CD4-positive, alpha-beta memory T cell (primary cell): ENCODE results near the gene CEND1. TPM values are rescaled to one million over a fixed set of nuclear protein-coding genes. Genes with fewer than 3 reads are reported as not detected.

Experiments
- CTCF ChIA-PET: fragments of 350-600 bp; sonication (Branson Sonifier 250); formaldehyde crosslinking; loops from one replicate; lab custom pipeline; 2021; ENCODE audit warnings: inconsistent platforms; ENCODE audit not compliant: partially characterized antibody; lab: Charles Lee
- POLR2A ChIA-PET: fragments of 350-600 bp; sonication (Branson Sonifier 250); formaldehyde crosslinking; loops from one replicate; lab custom pipeline; 2021; ENCODE audit not compliant: partially characterized antibody; lab: Charles Lee
- DNase-seq, 5 donors: peaks; one replicate each; pipeline versions ENCODE4 v3.0.0 to v3.0.0-alpha.2; 2020 to 2022; ENCODE audit warnings: mixed read lengths in 1 of 5
- H3K27ac ChIP-seq: one replicate; pipeline ENCODE4 v1.7.0; 2013; ENCODE audit warnings: low read depth, low read length
- H3K27me3 ChIP-seq: 2 replicates; pipeline ENCODE4 v1.7.0; 2013; ENCODE audit warnings: mild to moderate bottlenecking, low read length, moderate library complexity; ENCODE audit not compliant: insufficient read depth
- H3K36me3 ChIP-seq: 2 replicates; pipeline ENCODE4 v1.7.0; 2013; ENCODE audit warnings: mild to moderate bottlenecking, low read length, moderate library complexity; ENCODE audit not compliant: insufficient read depth
- H3K4me1 ChIP-seq: 2 replicates; pipeline ENCODE4 v1.7.0; 2013; ENCODE audit warnings: mild to moderate bottlenecking, low read length, moderate library complexity; ENCODE audit not compliant: insufficient read depth
- H3K4me3 ChIP-seq, 2 donors: one replicate each; pipeline ENCODE4 v1.7.0; 2013; ENCODE audit warnings: low read length in 2 of 2, mild to moderate bottlenecking in 1 of 2
- H3K9me3 ChIP-seq, 2 donors: one replicate each; pipeline ENCODE4 v1.7.0; 2013; ENCODE audit warnings: low read length in 2 of 2, control low read depth in 1 of 2; ENCODE audit not compliant: control insufficient read depth in 1 of 2
- H3K27ac Mint-ChIP-seq, 7 donors: one replicate each; pipeline ENCODE4 v1.8.0; 2020 to 2021; ENCODE audit warnings: mixed read lengths in 7 of 7, mild to moderate bottlenecking in 6 of 7, inconsistent platforms in 3 of 7, moderate library complexity in 3 of 7
- H3K27me3 Mint-ChIP-seq, 2 donors: one replicate each; pipeline ENCODE4 v1.8.0; 2020 to 2021; ENCODE audit warnings: mixed read lengths in 2 of 2
- H3K36me3 Mint-ChIP-seq, 2 donors: one replicate each; pipeline ENCODE4 v1.8.0; 2020 to 2021; ENCODE audit warnings: mixed read lengths in 2 of 2, inconsistent platforms in 1 of 2, mild to moderate bottlenecking in 1 of 2
- H3K4me1 Mint-ChIP-seq, 4 donors: one replicate each; pipeline ENCODE4 v1.8.0; 2020 to 2021; ENCODE audit warnings: mixed read lengths in 4 of 4, mild to moderate bottlenecking in 1 of 4
- H3K4me3 Mint-ChIP-seq, 8 donors: one replicate each; pipeline ENCODE4 v1.8.0; 2020 to 2021; ENCODE audit warnings: mixed read lengths in 8 of 8, mild to moderate bottlenecking in 7 of 8, moderate library complexity in 6 of 8, inconsistent platforms in 3 of 8
- H3K9me3 Mint-ChIP-seq, 8 donors: one replicate each; pipeline ENCODE4 v1.8.0; 2020 to 2021; ENCODE audit warnings: mixed read lengths in 8 of 8, mild to moderate bottlenecking in 5 of 8, inconsistent platforms in 3 of 8, moderate library complexity in 1 of 8
- intact Hi-C: fragments of 100-400 bp; cut with micrococcal nuclease; formaldehyde crosslinking; loops from one replicate; pipeline ENCODE4 v1.15.1; 2023
- polyA plus RNA-seq, 2 donors: library from polyadenylated mRNA; unstranded; fragments of 300-500 nt; fragmentation: Illumina TruSeq; gene quantifications; one replicate each; pipeline ENCODE4 v1.2.3, GENCODE V29; 2021
- total RNA-seq, 2 experiments: library from RNA; stranded (reverse); gene quantifications; one replicate each; pipeline ENCODE4 v1.2.3, GENCODE V29; 2021

Gene CEND1
- total and polyA plus RNA-seq, 4 experiments from 2014 or later: 0.19 TPM; not detected in 3

DNA sequence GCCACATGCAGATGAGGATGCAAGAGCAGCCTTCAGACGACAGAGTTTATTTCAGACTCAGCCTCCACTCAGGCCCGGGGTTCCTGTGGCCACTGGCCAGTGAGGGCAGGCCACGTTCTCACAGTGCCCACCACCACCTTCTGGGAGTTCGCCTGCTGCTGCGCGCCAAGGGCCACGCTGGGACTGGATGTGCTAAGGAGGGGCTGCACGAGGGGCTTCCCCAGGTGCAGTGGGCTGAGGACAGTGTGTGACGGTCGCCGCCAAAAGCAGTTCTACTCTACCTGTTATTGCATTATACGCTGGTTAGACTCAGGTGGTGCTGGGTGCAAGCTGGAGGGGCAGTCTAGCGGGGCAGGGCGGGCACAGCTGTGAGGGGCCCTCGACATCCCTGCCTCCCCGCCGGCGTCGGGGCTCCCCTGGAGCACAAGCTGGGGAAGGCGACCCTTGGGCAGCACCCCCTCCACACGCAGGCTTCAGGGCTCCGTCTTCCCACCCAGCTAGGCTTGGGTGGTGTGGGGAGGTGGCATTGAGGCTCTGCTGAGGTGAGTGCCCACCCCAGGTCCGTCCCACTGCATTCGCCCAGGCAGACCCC, 2.7 kb downstream of the CEND1 start:
- H3K36me3 Mint-ChIP-seq: peaks cover 0 to 6% of the 10 kb centered on the region in 2 donors
- CTCF ChIA-PET: no interaction called here

DNA sequence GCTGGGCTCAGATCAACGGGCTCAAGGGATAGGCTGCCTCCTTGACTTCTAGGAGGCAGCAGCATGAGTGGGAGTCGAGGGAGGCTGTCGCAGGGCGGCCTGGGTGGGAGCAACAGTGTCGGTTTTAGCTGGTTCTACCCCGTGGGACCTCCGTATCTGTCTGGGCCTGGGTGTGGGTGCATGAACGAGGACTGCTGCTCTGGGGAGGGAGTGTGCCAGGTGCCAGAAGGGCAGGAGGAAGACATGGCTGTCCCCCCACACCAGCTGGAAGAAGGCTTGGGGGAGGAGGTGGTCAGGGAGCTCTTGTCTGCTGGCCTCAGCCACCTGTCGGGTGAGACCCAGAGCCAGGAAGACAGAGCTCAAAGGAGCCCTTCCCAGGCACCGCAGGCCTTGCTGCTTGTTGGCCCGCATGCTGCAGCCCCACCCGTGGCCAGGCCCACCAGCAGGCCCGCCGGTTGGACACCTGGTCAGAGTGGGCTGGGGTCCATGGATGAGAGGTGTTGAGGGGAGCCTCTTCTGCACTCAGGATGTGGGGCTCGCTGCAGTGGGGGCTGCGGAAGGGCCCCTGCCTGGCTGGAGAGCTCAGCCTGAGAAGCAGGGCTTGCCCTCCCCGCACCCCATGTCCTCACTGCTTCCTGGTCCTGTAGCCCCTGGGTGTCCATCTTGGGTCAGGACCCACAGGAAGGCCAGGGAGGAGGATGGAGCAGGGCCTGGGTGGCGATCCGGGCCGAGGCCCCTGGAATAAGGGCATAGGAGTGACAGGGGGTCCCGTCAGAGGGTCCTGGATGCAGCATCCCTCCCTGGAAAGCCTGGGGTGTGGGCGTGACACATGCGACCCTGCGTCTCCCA, 3.4 kb downstream of the CEND1 start:
- H3K4me3 ChIP-seq: no peak overlapping the region
- Mint-ChIP-seq H3K36me3 (peaks cover 0 to 6% of the 10 kb centered on the region in 2 donors), H3K4me1 (peaks cover 0 to 6% (median 2%) of the 10 kb centered on the region in 4 donors), H3K9me3 (no peaks in the 10 kb centered on the region), H3K27me3 (no peaks in the 10 kb centered on the region), H3K27ac (no peak overlapping the region), H3K4me3 (peak overlapping the region in 1 of 8 donors; percentile 30)
- H3K27ac ChIP-seq: no peak overlapping the region
- CTCF ChIA-PET: interaction anchor here (2.0 kb wide), 1 partner anchor 10 kb away, joined by 8 read pairs; no protein-coding TSS in a partner anchor
- H3K27me3 ChIP-seq: peaks cover 4% of the 10 kb centered on the region
- intact Hi-C loops: no loop called here
- no peak for DNase-seq
- POLR2A ChIA-PET: interaction anchor here (2.7 kb wide), 1 partner anchor 10 kb away, joined by 13 read pairs; no protein-coding TSS in a partner anchor
- no peaks in the 10 kb centered on the region for H3K36me3 ChIP-seq
- H3K9me3 ChIP-seq: no peaks in the 10 kb centered on the region
- peaks cover 5% of the 10 kb centered on the region for H3K4me1 ChIP-seq

More for the DNA sequence above, 2.7 kb downstream of the CEND1 start:
- Histone ChIP-seq H3K27ac (no peak overlapping the region), H3K27me3 (peaks cover 4% of the 10 kb centered on the region), H3K4me1 (peaks cover 5% of the 10 kb centered on the region), H3K36me3 (no peaks in the 10 kb centered on the region), H3K4me3 (no peak overlapping the region), H3K9me3 (no peaks in the 10 kb centered on the region)
- peaks cover 0 to 6% (median 2%) of the 10 kb centered on the region in 4 donors for H3K4me1 Mint-ChIP-seq
- no peaks in the 10 kb centered on the region for H3K27me3 Mint-ChIP-seq
- intact Hi-C loops: no loop called here
- no peak overlapping the region for H3K4me3 Mint-ChIP-seq
- no peak for DNase-seq
- POLR2A ChIA-PET: interaction anchor here (2.7 kb wide), 1 partner anchor 9 kb away, joined by 13 read pairs; no protein-coding TSS in a partner anchor
- H3K9me3 Mint-ChIP-seq: no peaks in the 10 kb centered on the region
- H3K27ac Mint-ChIP-seq: no peak overlapping the region

DNA sequence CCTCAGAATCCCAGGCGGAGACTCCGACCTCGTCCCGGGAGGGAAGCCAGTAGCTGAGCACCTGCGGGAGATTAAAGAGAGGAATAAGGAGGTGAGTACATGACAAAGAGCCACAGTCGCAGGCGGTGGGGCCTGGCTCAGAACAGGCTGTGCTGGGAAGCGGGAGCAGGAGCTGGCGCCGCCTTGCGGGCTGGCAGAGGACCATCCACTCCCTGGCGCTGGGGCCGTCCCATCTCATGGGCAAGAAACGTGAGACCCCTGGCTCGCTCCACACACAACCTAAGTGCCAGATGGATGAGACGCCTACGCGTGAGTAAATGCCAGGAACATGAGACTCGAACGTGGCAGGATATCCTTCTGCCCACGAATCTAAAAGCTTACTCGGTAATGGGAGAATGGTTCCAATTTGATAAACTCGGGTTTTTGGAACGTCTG, 6.3 kb downstream of the CEND1 start:
- H3K36me3 Mint-ChIP-seq: peaks cover 0 to 3% of the 10 kb centered on the region in 2 donors
- no peaks in the 10 kb centered on the region for H3K9me3 ChIP-seq
- H3K27ac ChIP-seq: no peak overlapping the region
- ChIA-PET CTCF (interaction anchor here (2.4 to 3.6 kb wide), 2 partner anchors 9 to 13 kb away, joined by 6 to 9 read pairs; no protein-coding TSS in a partner anchor), POLR2A (interaction anchor here (1.1 kb wide), 1 partner anchor 37 kb away, joined by 3 read pairs; no protein-coding TSS in a partner anchor)
- H3K27me3 ChIP-seq: no peaks in the 10 kb centered on the region
- DNase-seq: peak in 2 of 5 donors; percentile 22 to 27
- intact Hi-C loops: no loop called here
- no peaks in the 10 kb centered on the region for H3K27me3 Mint-ChIP-seq
- peaks cover 2 to 6% (median 4%) of the 10 kb centered on the region in 4 donors for H3K4me1 Mint-ChIP-seq
- no peak overlapping the region for H3K4me3 Mint-ChIP-seq
- no peaks in the 10 kb centered on the region for H3K36me3 ChIP-seq
- no peak overlapping the region for H3K27ac Mint-ChIP-seq
- no peak overlapping the region for H3K4me3 ChIP-seq
- peaks cover 4% of the 10 kb centered on the region for H3K4me1 ChIP-seq
- peaks cover 0 to 2% (median 0%) of the 10 kb centered on the region in 8 donors for H3K9me3 Mint-ChIP-seq

DNA sequence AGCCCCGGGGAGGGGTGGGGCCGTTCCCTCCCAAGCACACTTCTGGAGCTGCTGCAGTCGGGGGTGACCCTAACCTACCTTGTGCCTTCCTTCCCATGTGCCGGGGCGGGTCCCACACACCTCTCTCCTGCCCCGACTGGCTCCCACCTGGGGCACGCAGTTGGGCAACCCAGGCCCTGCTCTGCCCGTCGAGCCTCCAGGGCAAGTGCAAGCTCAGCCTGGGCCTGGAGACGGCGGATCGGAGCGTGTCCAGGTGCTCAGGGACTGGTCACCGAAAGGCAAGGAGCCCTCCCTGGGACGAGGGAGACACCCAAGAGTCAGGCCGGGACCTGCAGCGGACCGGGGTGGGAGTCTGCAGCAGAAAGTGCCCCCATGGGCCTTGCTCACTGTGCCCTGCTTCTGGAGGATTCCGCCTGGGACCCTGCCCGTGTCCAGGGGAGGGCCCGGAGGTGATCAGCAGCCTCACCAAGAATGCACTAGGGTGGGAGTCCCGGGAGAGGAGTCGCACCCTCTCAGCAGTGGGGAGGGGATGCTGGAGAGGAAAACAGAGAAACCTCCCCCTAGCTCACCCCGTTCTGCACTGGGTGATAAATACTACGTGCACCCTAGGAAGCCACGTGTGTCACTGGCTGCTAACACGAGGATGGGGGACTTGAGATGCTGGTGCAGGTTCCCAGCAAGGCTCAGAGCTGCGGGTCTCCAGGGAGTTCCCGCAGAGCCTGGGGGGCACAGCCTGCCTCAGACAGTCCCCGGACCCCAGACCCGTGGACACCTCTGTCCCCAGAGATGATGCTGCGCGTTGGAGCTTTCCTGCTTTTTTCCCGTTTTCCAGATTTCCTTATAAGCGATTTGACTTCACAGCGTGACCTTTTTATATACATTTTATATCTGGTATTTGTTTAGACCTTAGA, 7.4 kb downstream of the CEND1 start:
- peaks cover 0 to 12% (median 5%) of the 10 kb centered on the region in 4 donors for H3K4me1 Mint-ChIP-seq
- Histone ChIP-seq H3K27me3 (no peaks in the 10 kb centered on the region), H3K4me1 (peaks cover 12% of the 10 kb centered on the region), H3K9me3 (no peaks in the 10 kb centered on the region), H3K4me3 (no peak overlapping the region), H3K36me3 (no peaks in the 10 kb centered on the region), H3K27ac (no peak overlapping the region)
- DNase-seq: peak in 1 of 5 donors; percentile 22
- CTCF ChIA-PET: interaction anchor here (2.4 to 3.6 kb wide), 2 partner anchors 10 to 14 kb away, joined by 6 to 9 read pairs; no protein-coding TSS in a partner anchor
- H3K9me3 Mint-ChIP-seq: peaks cover 0 to 2% (median 0%) of the 10 kb centered on the region in 8 donors
- H3K27ac Mint-ChIP-seq: no peak overlapping the region
- H3K36me3 Mint-ChIP-seq: peaks cover 0 to 3% of the 10 kb centered on the region in 2 donors
- intact Hi-C loops: no loop called here
- POLR2A ChIA-PET: no interaction called here
- H3K4me3 Mint-ChIP-seq: no peak overlapping the region
- H3K27me3 Mint-ChIP-seq: no peaks in the 10 kb centered on the region

DNA sequence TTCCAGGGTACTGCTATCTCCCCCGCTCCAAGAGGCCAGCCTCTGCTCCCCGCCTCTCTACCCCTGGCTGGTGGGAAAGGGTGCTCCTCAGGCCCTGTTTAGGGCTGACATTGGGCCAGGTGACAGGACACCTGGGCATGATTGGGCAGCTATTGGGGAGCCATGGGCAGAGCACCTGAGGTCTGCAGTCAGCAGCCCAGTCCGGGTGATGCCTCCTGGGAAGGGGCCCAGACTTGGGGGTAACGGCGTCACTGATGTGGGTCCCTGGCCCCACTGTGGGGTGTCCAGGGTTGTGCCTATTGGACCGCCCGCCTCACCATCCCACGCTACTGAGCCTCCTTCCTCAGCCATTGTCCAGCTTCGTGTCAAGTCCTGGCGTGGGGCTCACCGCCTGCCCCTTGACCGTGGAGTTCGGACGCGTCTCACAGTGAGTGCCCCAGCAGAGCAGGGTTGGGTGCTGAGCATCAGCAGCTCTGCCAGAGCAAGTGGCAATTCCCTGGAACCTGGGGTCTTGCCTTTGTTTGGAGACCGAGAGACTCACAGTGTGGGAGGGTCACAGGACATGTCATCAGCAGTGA, 9.8 kb downstream of the CEND1 start:
- peaks cover 0 to 7% of the 10 kb centered on the region in 2 donors for H3K36me3 Mint-ChIP-seq
- Histone ChIP-seq H3K4me1 (peaks cover 29% of the 10 kb centered on the region), H3K27ac (no peak overlapping the region), H3K4me3 (no peak overlapping the region), H3K27me3 (no peaks in the 10 kb centered on the region), H3K36me3 (no peaks in the 10 kb centered on the region), H3K9me3 (no peaks in the 10 kb centered on the region)
- ChIA-PET CTCF (no interaction called here), POLR2A (no interaction called here)
- no peaks in the 10 kb centered on the region for H3K27me3 Mint-ChIP-seq
- DNase-seq: no peak
- H3K9me3 Mint-ChIP-seq: peaks cover 0 to 2% (median 0%) of the 10 kb centered on the region in 8 donors
- peak overlapping the region in 2 of 8 donors; percentile 17 to 43 for H3K4me3 Mint-ChIP-seq
- H3K4me1 Mint-ChIP-seq: peaks cover 1 to 29% (median 9%) of the 10 kb centered on the region in 4 donors
- H3K27ac Mint-ChIP-seq: no peak overlapping the region
- intact Hi-C loops: no loop called here
